Measurements from ENCODE around the gene ITSN1. TPM values are rescaled to one million over a fixed set of nuclear protein-coding genes. Genes with fewer than 3 reads are reported as not detected.
A peak's percentile ranks its signal among the peaks of the same experiment; 100 is the strongest.

The ITSN1 gene
- total and polyA plus RNA-seq, 4 donors: 20.3 to 112 (median 40.2) TPM

DNA sequence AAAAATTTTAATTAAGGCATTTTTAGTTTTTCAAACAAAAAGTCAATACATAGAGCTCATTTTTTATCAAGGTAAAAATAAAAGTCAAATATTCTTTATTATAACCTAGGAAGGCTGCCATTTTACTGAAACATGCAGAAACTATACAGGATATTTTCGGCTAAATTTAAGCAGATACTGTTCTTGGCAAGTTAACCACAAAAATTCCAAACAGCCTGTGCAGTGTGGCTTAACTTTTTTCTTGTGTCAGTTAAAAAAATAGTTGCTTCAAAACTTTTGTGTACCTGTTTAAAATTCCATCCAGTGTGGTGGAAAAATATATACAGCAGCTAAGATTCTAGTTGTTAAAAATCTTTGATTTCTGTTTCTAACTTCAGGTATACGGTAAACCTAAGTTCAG, 138.3 kb downstream of the ITSN1 start (continued):
- TF ChIP-seq MAX (IDR thresholded peaks at IDR 0.05) (no peak), RAD21 (IDR thresholded peaks at IDR 0.05) (no peak), NR2F2 (IDR thresholded peaks at IDR 0.05) (no peak), FOXA2 (IDR thresholded peaks at IDR 0.05) (no peak), ATF3 (IDR thresholded peaks at IDR 0.05) (no peak), SP1 (IDR thresholded peaks at IDR 0.05) (no peak), TAF1 (conservative IDR thresholded peaks at IDR 0.05) (no peak), EGR1 (IDR thresholded peaks at IDR 0.05; ENCODE audit: low read depth in 2 of 2) (no peak), FOXA1 (IDR thresholded peaks at IDR 0.05) (no peak), HNF4G (IDR thresholded peaks at IDR 0.05) (no peak), YY1 (IDR thresholded peaks at IDR 0.05) (no peak)

GRCh38 chr21:33781121-33781520, 138.8 kb downstream of the ITSN1 start:
- H3K36me3 ChIP-seq (ENCODE audit: control insufficient read depth in 4 of 4, insufficient read depth in 3 of 4, low read depth in 1 of 4, low read length in 3 of 4): peaks cover 0 to 5% (median 1%) of the 10 kb centered on the region in 4 donors
- no peaks in the 10 kb centered on the region for H3K9me3 ChIP-seq (ENCODE audit: control insufficient read depth in 4 of 4, low read length in 3 of 4)
- H3K27ac ChIP-seq (ENCODE audit: low read depth in 1 of 2, low read length in 2 of 2): peak overlapping the region in 1 of 2 donors; percentile 42
- no peak for DNase-seq (ENCODE audit: low spot score)
- no peak overlapping the region for H3K4me3 ChIP-seq (ENCODE audit: low read depth in 1 of 3, low read length in 3 of 3)
- no peaks in the 10 kb centered on the region for H3K27me3 ChIP-seq (ENCODE audit: control insufficient read depth in 4 of 4, insufficient read depth in 4 of 4, low read length in 3 of 4)
- TF ChIP-seq, protein P1, sequence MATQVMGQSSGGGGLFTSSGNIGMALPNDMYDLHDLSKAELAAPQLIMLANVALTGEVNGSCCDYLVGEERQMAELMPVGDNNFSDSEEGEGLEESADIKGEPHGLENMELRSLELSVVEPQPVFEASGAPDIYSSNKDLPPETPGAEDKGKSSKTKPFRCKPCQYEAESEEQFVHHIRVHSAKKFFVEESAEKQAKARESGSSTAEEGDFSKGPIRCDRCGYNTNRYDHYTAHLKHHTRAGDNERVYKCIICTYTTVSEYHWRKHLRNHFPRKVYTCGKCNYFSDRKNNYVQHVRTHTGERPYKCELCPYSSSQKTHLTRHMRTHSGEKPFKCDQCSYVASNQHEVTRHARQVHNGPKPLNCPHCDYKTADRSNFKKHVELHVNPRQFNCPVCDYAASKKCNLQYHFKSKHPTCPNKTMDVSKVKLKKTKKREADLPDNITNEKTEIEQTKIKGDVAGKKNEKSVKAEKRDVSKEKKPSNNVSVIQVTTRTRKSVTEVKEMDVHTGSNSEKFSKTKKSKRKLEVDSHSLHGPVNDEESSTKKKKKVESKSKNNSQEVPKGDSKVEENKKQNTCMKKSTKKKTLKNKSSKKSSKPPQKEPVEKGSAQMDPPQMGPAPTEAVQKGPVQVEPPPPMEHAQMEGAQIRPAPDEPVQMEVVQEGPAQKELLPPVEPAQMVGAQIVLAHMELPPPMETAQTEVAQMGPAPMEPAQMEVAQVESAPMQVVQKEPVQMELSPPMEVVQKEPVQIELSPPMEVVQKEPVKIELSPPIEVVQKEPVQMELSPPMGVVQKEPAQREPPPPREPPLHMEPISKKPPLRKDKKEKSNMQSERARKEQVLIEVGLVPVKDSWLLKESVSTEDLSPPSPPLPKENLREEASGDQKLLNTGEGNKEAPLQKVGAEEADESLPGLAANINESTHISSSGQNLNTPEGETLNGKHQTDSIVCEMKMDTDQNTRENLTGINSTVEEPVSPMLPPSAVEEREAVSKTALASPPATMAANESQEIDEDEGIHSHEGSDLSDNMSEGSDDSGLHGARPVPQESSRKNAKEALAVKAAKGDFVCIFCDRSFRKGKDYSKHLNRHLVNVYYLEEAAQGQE (IDR thresholded peaks at IDR 0.05): no peak
- no peak for TF ChIP-seq EGR1 (IDR thresholded peaks at IDR 0.05; ENCODE audit: low read depth in 2 of 2)
- TF ChIP-seq FOXA1 (IDR thresholded peaks at IDR 0.05): no peak
- no peak for TF ChIP-seq SP1 (IDR thresholded peaks at IDR 0.05)
- TF ChIP-seq RAD21 (IDR thresholded peaks at IDR 0.05): no peak
- TF ChIP-seq NR2F2 (IDR thresholded peaks at IDR 0.05): no peak
- no peak for TF ChIP-seq MAX (IDR thresholded peaks at IDR 0.05)
- no peak for TF ChIP-seq FOXA2 (IDR thresholded peaks at IDR 0.05)
- no peak for TF ChIP-seq ATF3 (IDR thresholded peaks at IDR 0.05)
- no peak for TF ChIP-seq GABPA (IDR thresholded peaks at IDR 0.05 in 1 of 2, conservative IDR thresholded peaks at IDR 0.05 in 1 of 2)
- no peak for TF ChIP-seq HNF4A (conservative IDR thresholded peaks at IDR 0.05)
- no peak for TF ChIP-seq JUND (IDR thresholded peaks at IDR 0.05)
- no peak for TF ChIP-seq ZBTB33 (IDR thresholded peaks at IDR 0.05)
- no peak for TF ChIP-seq HNF4G (IDR thresholded peaks at IDR 0.05)
- H3K4me1 ChIP-seq (ENCODE audit: control insufficient read depth in 4 of 4, insufficient read depth in 4 of 4, low read length in 3 of 4): peaks cover 1 to 18% (median 12%) of the 10 kb centered on the region in 4 donors
- H3K9ac ChIP-seq (ENCODE audit: low read depth in 1 of 2, low read length in 2 of 2): no peak overlapping the region
- 91% methylated on average over 2 of the region's 2 CpGs for WGBS

All from liver (tissue), 9 donors.